Osteocyte (in vitro differentiated cells): Measurements from ENCODE around the gene SP7. TPM values are rescaled to one million over a fixed set of nuclear protein-coding genes. Genes with fewer than 3 reads are reported as not detected.

Source experiments
- DNase-seq: peaks from one replicate; pipeline ENCODE4 v3.0.0; 2021; ENCODE audit warnings: mixed read lengths; ENCODE audit not compliant: unreplicated experiment; ENCODE audit errors: extremely low spot score
- H3K27ac Mint-ChIP-seq: one replicate; pipeline ENCODE4 v1.8.0; 2021; ENCODE audit warnings: mild to moderate bottlenecking, mixed read lengths; ENCODE audit not compliant: unreplicated experiment
- H3K27me3 Mint-ChIP-seq: one replicate; pipeline ENCODE4 v1.8.0; 2021; ENCODE audit warnings: mixed read lengths; ENCODE audit not compliant: unreplicated experiment
- H3K36me3 Mint-ChIP-seq: one replicate; pipeline ENCODE4 v1.8.0; 2021; ENCODE audit warnings: mixed read lengths; ENCODE audit not compliant: unreplicated experiment
- H3K4me1 Mint-ChIP-seq: one replicate; pipeline ENCODE4 v1.8.0; 2021; ENCODE audit warnings: mixed read lengths; ENCODE audit not compliant: unreplicated experiment
- H3K4me3 Mint-ChIP-seq: one replicate; pipeline ENCODE4 v1.8.0; 2021; ENCODE audit warnings: mild to moderate bottlenecking, moderate library complexity, mixed read lengths; ENCODE audit not compliant: unreplicated experiment
- H3K9me3 Mint-ChIP-seq: one replicate; pipeline ENCODE4 v1.8.0; 2021; ENCODE audit warnings: mixed read lengths; ENCODE audit not compliant: unreplicated experiment
- total RNA-seq: library from RNA; stranded (reverse); gene quantifications from 2 replicates; pipeline ENCODE4 v1.2.1, GENCODE V29; 2021
- TF ChIP-seq, protein P1 (sequence below): fragments of 200-600 bp; sonication (generic); IDR thresholded peaks from 2 replicates; pipeline ENCODE4 v1.5.0; 2021; ENCODE audit warnings: antibody characterized with exemption, mild to moderate bottlenecking, moderate library complexity

SP7 gene
- total RNA-seq, 1 donor from 2014 or later = not detected

DNA sequence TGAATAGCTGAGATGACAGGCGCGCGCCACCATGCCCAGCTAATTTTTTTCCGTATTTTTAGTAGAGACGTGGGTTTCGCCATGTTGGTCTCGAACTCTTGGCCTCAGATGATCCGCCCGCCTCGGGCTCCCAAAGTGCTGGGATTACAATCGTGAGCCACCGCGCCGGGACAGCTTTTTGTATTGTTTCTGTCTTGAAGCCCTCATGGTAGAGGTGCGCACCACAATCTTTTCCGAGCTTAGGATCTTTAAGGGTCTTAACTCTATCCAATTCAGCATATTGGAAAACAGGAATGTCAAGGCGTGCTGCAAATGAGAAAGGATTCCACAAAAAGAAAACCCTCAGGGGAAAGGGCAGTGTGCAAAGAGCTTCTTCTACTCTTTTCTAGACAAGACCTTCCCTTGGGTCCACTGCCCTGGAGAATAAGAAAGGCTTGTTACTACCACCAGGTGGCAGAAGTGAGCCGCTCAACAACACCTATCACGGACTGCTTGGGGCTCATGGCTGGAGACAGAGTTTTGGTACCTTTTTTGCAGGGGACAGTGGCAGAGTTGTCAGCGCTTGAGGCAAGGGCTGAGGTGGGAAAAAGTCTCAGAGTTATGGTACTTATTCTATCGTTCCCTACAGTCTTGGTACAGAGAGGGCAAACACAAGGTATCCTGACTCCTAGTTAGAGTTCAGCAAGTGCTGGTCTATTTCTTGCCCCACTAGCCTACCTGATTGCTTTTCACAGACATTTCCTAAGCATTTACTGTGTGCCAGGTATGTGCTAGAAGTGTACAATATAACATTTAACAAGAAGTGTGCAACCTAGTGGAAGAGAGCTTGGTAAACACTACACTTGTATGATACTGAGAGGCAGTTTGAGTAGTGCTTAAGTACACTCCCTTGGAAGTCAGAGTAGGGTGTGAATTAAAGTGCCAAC lies 16.4 kb upstream of the SP7 start:
- H3K27me3 Mint-ChIP-seq = no peaks in the 10 kb centered on the region
- H3K4me3 Mint-ChIP-seq = no peak overlapping the region
- H3K9me3 Mint-ChIP-seq = no peaks in the 10 kb centered on the region
- H3K4me1 Mint-ChIP-seq = peaks cover 7% of the 10 kb centered on the region
- DNase-seq = peak; percentile 90
- no peaks in the 10 kb centered on the region for H3K36me3 Mint-ChIP-seq
- TF ChIP-seq, protein P1, sequence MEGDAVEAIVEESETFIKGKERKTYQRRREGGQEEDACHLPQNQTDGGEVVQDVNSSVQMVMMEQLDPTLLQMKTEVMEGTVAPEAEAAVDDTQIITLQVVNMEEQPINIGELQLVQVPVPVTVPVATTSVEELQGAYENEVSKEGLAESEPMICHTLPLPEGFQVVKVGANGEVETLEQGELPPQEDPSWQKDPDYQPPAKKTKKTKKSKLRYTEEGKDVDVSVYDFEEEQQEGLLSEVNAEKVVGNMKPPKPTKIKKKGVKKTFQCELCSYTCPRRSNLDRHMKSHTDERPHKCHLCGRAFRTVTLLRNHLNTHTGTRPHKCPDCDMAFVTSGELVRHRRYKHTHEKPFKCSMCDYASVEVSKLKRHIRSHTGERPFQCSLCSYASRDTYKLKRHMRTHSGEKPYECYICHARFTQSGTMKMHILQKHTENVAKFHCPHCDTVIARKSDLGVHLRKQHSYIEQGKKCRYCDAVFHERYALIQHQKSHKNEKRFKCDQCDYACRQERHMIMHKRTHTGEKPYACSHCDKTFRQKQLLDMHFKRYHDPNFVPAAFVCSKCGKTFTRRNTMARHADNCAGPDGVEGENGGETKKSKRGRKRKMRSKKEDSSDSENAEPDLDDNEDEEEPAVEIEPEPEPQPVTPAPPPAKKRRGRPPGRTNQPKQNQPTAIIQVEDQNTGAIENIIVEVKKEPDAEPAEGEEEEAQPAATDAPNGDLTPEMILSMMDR = peak; percentile 92
- no peak overlapping the region for H3K27ac Mint-ChIP-seq

DNA sequence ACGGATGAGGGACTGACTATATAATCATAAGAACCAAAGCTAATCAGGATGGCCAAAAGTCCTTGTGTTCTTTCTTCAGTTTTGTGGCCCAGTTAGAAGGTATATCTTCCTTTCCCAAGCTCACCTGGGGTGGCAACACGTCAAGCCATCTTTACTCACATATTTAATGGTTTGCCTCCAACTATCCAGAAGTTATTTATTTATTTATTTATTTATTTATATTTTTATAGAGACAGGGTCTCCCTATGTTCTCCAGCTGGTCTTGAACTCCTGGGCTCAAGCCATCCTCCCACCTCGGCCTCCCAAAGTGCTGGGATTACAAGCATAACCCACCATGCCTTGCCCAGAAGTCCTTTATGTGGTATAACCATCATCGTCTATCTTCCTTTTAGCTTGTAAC lies 11.8 kb upstream of the SP7 start:
- no peaks in the 10 kb centered on the region for H3K36me3 Mint-ChIP-seq
- H3K27me3 Mint-ChIP-seq = no peaks in the 10 kb centered on the region
- TF ChIP-seq, protein P1 = no peak
- H3K4me3 Mint-ChIP-seq = no peak overlapping the region
- H3K4me1 Mint-ChIP-seq = peaks cover 27% of the 10 kb centered on the region
- H3K9me3 Mint-ChIP-seq = no peaks in the 10 kb centered on the region
- no peak for DNase-seq
- H3K27ac Mint-ChIP-seq = no peak overlapping the region

DNA sequence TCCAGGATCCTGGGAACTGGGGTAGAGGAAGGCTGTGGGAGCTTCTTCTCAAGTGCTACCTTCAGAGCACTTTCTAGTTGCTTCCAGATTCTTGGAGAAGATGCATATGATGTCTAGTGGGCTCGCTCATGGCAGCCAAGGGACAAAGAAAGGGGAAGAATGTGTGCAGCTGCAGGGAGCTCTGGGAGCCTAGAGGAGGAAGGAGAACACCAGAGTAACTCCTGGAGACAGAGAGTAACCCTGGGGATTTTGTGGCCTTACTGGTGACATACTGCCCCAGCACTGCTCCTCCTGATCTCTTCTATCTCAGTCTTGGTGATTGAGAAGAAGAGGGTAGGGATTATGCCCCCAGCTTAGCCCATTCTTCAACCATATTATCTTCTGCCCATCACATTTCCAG lies 10.3 kb upstream of the SP7 start:
- H3K36me3 Mint-ChIP-seq = no peaks in the 10 kb centered on the region
- H3K4me1 Mint-ChIP-seq = peaks cover 22% of the 10 kb centered on the region
- no peak for DNase-seq
- TF ChIP-seq, protein P1 = no peak
- H3K27ac Mint-ChIP-seq = no peak overlapping the region
- peaks cover 2% of the 10 kb centered on the region for H3K27me3 Mint-ChIP-seq
- no peaks in the 10 kb centered on the region for H3K9me3 Mint-ChIP-seq
- H3K4me3 Mint-ChIP-seq = no peak overlapping the region

DNA sequence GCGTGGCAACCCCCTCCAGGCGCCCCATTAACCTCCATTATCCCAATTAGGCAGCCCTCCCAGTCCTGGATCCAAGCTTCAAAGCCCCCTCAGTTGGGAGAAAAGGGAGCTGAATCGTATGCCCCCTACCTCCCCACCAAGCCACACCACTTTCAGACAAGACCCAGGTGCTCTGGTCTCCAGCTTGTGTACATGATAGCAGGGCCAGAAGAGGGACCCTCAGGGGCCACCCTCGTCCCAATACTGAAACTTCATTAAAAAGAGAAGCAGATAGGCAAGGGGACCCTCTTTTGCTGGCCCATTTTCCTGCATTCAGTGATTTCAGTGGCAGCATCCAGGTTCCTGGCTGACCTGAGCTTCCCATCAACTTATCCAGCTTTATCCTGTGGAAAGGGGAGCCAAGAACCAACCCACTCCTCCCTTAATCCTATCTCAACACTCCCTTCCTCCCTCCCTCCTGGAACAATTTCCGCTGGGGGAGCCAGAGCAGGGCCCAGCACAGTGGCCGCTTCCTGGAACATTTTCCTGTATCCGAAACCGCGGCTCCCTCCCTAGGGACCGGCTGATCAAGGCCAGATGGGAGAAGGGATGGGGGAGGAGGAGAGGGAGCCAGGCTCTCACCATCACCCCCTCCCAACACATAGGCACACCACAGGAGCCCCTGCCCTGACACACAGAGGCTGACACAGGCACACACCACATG lies 9.5 kb upstream of the SP7 start:
- H3K9me3 Mint-ChIP-seq = no peaks in the 10 kb centered on the region
- H3K27me3 Mint-ChIP-seq = peaks cover 2% of the 10 kb centered on the region
- DNase-seq = peak; percentile 86
- no peaks in the 10 kb centered on the region for H3K36me3 Mint-ChIP-seq
- H3K27ac Mint-ChIP-seq = peak overlapping the region; percentile 96
- TF ChIP-seq, protein P1 = peak; percentile 3
- H3K4me1 Mint-ChIP-seq = peaks cover 22% of the 10 kb centered on the region
- H3K4me3 Mint-ChIP-seq = peak overlapping the region; percentile 94
